ENCODE results near the gene SHLD3.

- TF ChIP-seq CTCF (IDR thresholded peaks at IDR 0.05), result no peak
- TF ChIP-seq EP300 (IDR thresholded peaks at IDR 0.05), result no peak
- no peak for TF ChIP-seq POLR2A (IDR thresholded peaks at IDR 0.05)
Measured at GRCh38 chr5:65611524-65611923, 13.3 kb upstream of the SHLD3 start.
